Lower leg skin (tissue), 3 donors: ENCODE data around the gene RGS16.

Experiments used
- POLR2A ChIP-seq, 2 donors: fragments of 450-650 bp; IDR thresholded peaks; one replicate each; pipeline ENCODE4 v1.6.1; 2016 to 2017; ENCODE audit warnings: antibody characterized with exemption in 2 of 2, mild to moderate bottlenecking in 1 of 2, moderate library complexity in 1 of 2
- TF ChIP-seq, protein P1 (sequence below), 3 donors: fragments of 450-650 bp; IDR thresholded peaks; one replicate each; pipeline ENCODE4 v1.5.1; 2016; ENCODE audit warnings: antibody characterized with exemption in 3 of 3, mild to moderate bottlenecking in 3 of 3, moderate library complexity in 2 of 3

GRCh38 chr1:182580736-182581135 lies 23.5 kb downstream of the RGS16 start:
- TF ChIP-seq, protein P1, sequence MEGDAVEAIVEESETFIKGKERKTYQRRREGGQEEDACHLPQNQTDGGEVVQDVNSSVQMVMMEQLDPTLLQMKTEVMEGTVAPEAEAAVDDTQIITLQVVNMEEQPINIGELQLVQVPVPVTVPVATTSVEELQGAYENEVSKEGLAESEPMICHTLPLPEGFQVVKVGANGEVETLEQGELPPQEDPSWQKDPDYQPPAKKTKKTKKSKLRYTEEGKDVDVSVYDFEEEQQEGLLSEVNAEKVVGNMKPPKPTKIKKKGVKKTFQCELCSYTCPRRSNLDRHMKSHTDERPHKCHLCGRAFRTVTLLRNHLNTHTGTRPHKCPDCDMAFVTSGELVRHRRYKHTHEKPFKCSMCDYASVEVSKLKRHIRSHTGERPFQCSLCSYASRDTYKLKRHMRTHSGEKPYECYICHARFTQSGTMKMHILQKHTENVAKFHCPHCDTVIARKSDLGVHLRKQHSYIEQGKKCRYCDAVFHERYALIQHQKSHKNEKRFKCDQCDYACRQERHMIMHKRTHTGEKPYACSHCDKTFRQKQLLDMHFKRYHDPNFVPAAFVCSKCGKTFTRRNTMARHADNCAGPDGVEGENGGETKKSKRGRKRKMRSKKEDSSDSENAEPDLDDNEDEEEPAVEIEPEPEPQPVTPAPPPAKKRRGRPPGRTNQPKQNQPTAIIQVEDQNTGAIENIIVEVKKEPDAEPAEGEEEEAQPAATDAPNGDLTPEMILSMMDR (IDR thresholded peaks at IDR 0.05): no peak
- no peak for TF ChIP-seq POLR2A (IDR thresholded peaks at IDR 0.05)
